ENCODE measurements around the gene ST8SIA4.
"Not testable (repeated sequence)": the region's sequence is repeated elsewhere in the genome, so short reads cannot be mapped to it uniquely, and the experiment has no call there.

ST8SIA4 gene

GRCh38 chr5:100828071-100828897 is 74.8 kb downstream of the ST8SIA4 start:
- DNase-seq = no peak

GRCh38 chr5:100827481-100827889 is 75.6 kb downstream of the ST8SIA4 start:
- DNase-seq = no peak

GRCh38 chr5:100826133-100826532 is 76.9 kb downstream of the ST8SIA4 start:
- no peak for DNase-seq

GRCh38 chr5:100824635-100825034 is 78.4 kb downstream of the ST8SIA4 start:
- DNase-seq = no peak

- no peak for DNase-seq
These were observed 79.3 kb downstream of the ST8SIA4 start for GRCh38 chr5:100823812-100824211.

- DNase-seq = no peak
These were observed 81.3 kb downstream of the ST8SIA4 start for GRCh38 chr5:100821751-100822150.

GRCh38 chr5:100818340-100818739 is 84.7 kb downstream of the ST8SIA4 start:
- DNase-seq = no peak

DNA sequence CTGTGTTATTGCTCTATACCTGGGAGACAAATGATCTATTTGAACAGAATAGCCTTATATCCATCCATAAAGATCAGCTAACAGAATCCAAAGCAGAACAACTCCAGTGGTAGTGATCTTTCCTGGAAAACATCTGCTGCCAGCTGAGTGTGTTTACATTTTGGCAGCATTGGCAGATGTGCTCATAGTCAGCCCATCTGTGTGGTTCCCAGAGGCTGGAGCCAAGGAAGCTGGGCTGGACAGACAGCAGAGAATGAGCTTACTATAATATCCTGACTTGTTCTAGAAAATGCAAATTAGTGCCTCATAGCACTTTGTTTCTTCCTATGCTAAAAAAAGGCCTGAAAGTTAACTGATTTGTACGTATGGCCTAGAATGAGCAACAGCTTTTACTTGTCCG is 99.7 kb downstream of the ST8SIA4 start:
- DNase-seq = no peak

DNA sequence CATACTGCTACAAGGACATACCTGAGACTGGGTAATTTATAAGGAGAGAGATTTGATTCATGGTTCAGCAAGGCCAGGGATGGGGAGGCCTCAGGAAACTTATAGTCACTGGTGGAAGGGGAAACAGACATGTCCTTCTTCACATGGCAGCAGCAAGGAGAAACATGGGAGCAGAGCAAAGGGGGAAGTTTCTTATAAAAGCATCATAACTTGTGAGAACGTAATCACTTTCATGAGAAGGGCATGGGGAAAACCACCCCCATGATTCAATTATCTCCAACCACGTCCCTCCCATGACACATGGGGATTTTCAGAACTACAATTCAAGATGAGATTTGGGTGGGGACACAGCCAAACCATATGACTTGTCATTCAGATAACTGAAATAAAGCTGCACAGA is 100.9 kb downstream of the ST8SIA4 start:
- DNase-seq = no peak

DNA sequence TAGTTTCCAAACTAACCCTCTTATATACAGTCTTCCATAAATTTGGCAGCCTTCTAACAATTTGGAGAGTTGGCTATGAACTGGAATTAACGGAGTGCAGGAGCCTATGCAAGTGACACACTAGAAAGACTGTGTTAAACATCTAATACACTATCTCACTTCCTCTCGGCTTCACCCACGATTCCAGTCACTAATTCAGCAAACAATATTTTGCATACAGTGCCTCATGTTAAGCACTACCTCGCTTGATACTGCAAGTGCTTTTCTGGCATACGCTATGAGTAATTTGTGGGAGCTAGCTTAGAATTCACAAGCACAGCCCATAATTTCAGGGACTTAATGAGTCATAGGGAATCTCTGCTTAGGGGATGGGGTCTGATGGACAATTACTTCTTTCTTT is 102.5 kb downstream of the ST8SIA4 start:
- no peak for DNase-seq

GRCh38 chr5:100799166-100799565 is 103.9 kb downstream of the ST8SIA4 start:
- DNase-seq = no peak

GRCh38 chr5:100797861-100798260 is 105.2 kb downstream of the ST8SIA4 start:
- no peak for DNase-seq

DNA sequence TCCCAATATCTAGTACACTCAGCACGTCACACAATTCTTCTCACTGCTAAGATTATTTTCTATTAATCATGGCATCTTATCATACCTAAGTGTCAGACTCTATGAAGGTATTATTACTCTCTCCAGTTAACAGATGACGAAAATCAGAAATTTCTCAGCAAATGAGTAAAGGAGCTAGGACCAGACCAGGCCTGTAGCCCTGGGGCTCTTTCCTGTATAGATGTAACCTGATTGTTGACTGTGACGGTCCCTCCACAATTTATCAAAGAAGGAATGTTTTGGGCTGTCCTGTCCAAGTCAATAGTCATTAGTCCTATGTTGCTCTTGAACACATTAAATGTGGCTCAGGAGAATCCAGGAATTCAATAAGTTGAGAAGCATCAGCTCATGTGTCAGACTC is 106.2 kb downstream of the ST8SIA4 start:
- no peak for DNase-seq

DNA sequence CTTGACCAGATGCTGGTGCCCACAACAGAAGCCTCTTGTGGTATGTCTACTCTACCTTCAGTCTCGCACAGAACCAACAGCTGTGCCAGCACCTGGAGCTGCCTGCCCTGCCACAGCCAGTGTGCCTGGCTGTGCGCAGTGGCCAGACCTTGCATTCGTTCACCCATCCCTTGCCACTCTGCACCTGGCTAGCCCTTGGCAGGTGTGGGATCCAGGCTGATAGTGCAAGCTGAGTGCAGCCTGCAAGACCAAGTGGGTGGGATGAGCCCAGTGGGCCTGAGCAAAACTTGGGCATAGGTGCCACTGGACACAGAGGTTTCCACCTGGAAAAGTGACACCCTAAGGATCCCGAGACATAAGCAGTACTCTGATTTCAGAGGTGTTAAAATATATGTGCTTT is 108.2 kb downstream of the ST8SIA4 start:
- no peak for DNase-seq

GRCh38 chr5:100794218-100794617 is 108.9 kb downstream of the ST8SIA4 start:
- no peak for DNase-seq

GRCh38 chr5:100792781-100793180 is 110.3 kb downstream of the ST8SIA4 start:
- no peak for DNase-seq

- DNase-seq = no peak
These were observed 111.7 kb downstream of the ST8SIA4 start for GRCh38 chr5:100791391-100791790.

DNA sequence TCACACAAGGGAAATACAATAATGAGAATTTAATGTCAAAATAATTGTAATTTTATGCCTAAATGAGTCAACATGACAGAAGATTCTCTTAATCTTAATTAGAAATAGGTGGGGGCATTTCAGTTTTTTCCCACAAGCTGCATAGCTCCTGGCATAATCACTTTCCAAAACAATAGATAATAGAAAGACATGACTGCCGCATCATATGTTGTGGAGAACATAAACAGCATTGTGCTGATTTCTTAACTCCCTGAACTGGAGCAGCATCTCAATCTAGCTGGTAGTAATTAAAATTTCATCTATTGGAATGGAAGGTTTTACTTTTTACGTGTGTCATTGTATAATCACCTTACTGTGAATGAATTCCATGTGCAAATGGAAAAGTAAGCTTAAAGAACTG is 112.1 kb downstream of the ST8SIA4 start:
- no peak for DNase-seq

- no peak for DNase-seq
These were observed 112.9 kb downstream of the ST8SIA4 start for GRCh38 chr5:100790170-100790665.

- DNase-seq = no peak
These were observed 113.4 kb downstream of the ST8SIA4 start for GRCh38 chr5:100789694-100790093.

DNA sequence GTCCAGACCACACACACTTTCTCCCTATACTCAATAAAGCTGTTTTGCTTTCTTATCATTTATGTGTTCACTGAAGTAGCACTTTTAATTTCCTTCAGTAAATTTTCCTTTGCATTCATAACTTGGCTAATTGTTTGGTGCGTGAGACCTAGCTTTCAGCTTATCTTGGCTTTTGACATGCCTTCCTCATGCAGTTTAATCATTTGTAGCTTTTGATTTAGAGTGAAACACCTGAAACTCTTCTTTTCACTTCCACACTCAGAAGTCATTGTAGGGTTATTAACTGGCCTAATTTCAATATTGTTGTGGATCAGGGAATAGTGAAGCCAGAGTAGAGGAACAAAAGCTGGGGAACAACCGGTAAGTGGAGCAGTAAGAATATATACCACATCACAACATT is 114.7 kb downstream of the ST8SIA4 start:
- DNase-seq = no peak

- no peak for DNase-seq
These were observed 115.4 kb downstream of the ST8SIA4 start for GRCh38 chr5:100787648-100788047.

DNA sequence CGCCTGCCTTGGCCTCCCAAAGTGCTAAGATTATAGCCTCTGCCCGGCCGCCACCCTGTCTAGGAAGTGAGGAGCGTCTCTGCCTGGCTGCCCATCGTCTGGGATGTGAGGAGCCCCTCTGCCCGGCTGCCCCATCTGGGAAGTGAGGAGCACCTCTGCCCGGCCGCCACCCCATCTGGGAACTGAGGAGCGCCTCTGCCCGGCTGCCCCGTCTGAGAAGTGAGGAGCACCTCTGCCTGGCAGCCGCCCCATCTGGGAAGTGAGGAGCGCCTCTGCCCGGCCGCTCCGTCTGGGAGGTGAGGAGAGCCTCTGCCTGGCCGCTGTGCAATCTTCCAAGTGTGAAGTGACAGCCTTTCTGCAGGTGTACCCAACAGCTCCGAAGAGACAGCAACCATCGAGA is 117.5 kb downstream of the ST8SIA4 start:
- not testable (repeated sequence) for DNase-seq

GRCh38 chr5:100780376-100780870 is 122.7 kb downstream of the ST8SIA4 start:
- no peak for DNase-seq
